H9 (cell line): ENCODE results near the gene IGSF3. TPM values are rescaled to one million over a fixed set of nuclear protein-coding genes. Genes with fewer than 3 reads are reported as not detected.
"Not testable (repeated sequence)": the region's sequence is repeated elsewhere in the genome, so short reads cannot be mapped to it uniquely, and the experiment has no call there.

ENCODE experiments used
- DNase-seq: peaks from one replicate; pipeline ENCODE4 v3.0.0-alpha.2; 2017
- H2AFZ ChIP-seq: one replicate; pipeline ENCODE4 v1.6.1; 2013; ENCODE audit warnings: mild to moderate bottlenecking, low read length, control low read depth, moderate library complexity
- H2AK5ac ChIP-seq: 2 replicates; pipeline ENCODE4 v1.6.1; 2013; ENCODE audit warnings: low read length, control low read depth, mixed read lengths; ENCODE audit not compliant: insufficient read length
- H2BK120ac ChIP-seq: one replicate; pipeline ENCODE4 v1.6.1; 2013; ENCODE audit warnings: low read depth, mild to moderate bottlenecking, low read length, control low read depth, inconsistent platforms; ENCODE audit not compliant: poor library complexity, severe bottlenecking
- H2BK12ac ChIP-seq: 2 replicates; pipeline ENCODE4 v1.6.1; 2013; ENCODE audit warnings: low read length, control low read depth, mixed read lengths, low read depth; ENCODE audit not compliant: insufficient read length
- H2BK15ac ChIP-seq: 2 replicates; pipeline ENCODE4 v1.6.1; 2013; ENCODE audit warnings: low read depth, low read length, control low read depth
- H2BK20ac ChIP-seq: one replicate; pipeline ENCODE4 v1.6.1; 2013; ENCODE audit warnings: low read depth, mild to moderate bottlenecking, low read length, control low read depth, inconsistent platforms; ENCODE audit not compliant: poor library complexity, severe bottlenecking
- H2BK5ac ChIP-seq: 2 replicates; pipeline ENCODE4 v1.6.1; 2013; ENCODE audit warnings: low read length, control low read depth, mixed read lengths; ENCODE audit not compliant: insufficient read length
- H3K14ac ChIP-seq: 2 replicates; pipeline ENCODE4 v1.6.1; 2013; ENCODE audit warnings: low read length, control low read depth; ENCODE audit not compliant: insufficient read depth
- H3K18ac ChIP-seq: 2 replicates; pipeline ENCODE4 v1.6.1; 2013; ENCODE audit warnings: low read depth, mild to moderate bottlenecking, mixed read lengths, low read length, control low read depth; ENCODE audit not compliant: insufficient read length
- H3K23ac ChIP-seq: 2 replicates; pipeline ENCODE4 v1.6.1; 2013; ENCODE audit warnings: low read length, control low read depth, mixed read lengths, low read depth; ENCODE audit not compliant: insufficient read length
- H3K23me2 ChIP-seq: 2 replicates; pipeline ENCODE4 v1.6.1; 2013; ENCODE audit warnings: low read depth, mild to moderate bottlenecking, mixed read lengths, low read length, control low read depth; ENCODE audit not compliant: insufficient read length, poor library complexity, severe bottlenecking
- H3K27ac ChIP-seq: 2 replicates; pipeline ENCODE4 v1.5.1; 2013; ENCODE audit warnings: low read length, control low read depth, mixed read lengths, low read depth; ENCODE audit not compliant: insufficient read length
- H3K27me3 ChIP-seq: 2 replicates; pipeline ENCODE4 v1.6.1; 2013; ENCODE audit warnings: low read length, control low read depth, inconsistent platforms; ENCODE audit not compliant: insufficient read depth
- H3K4ac ChIP-seq: 2 replicates; pipeline ENCODE4 v1.6.1; 2013; ENCODE audit warnings: low read depth, mild to moderate bottlenecking, control low read depth, inconsistent platforms, low read length, moderate library complexity
- H3K4me1 ChIP-seq: 2 replicates; pipeline ENCODE4 v1.6.1; 2013; ENCODE audit warnings: low read length, control low read depth, inconsistent platforms; ENCODE audit not compliant: insufficient read depth
- H3K4me2 ChIP-seq: 2 replicates; pipeline ENCODE4 v1.6.1; 2013; ENCODE audit warnings: low read length, control low read depth, mixed read lengths; ENCODE audit not compliant: insufficient read length, insufficient read depth
- H3K56ac ChIP-seq: 2 replicates; pipeline ENCODE4 v1.6.1; 2013; ENCODE audit warnings: low read depth, mild to moderate bottlenecking, mixed read lengths, low read length, control low read depth; ENCODE audit not compliant: insufficient read length
- H3K79me1 ChIP-seq: 2 replicates; pipeline ENCODE4 v1.6.1; 2013; ENCODE audit warnings: low read depth, mild to moderate bottlenecking, moderate library complexity, low read length, control low read depth, inconsistent platforms; ENCODE audit not compliant: insufficient read depth, poor library complexity, severe bottlenecking
- H3K79me2 ChIP-seq: 2 replicates; pipeline ENCODE4 v1.6.1; 2013; ENCODE audit warnings: low read length, control low read depth, inconsistent platforms; ENCODE audit not compliant: insufficient read depth
- H3K9ac ChIP-seq: 2 replicates; pipeline ENCODE4 v1.6.1; 2013; ENCODE audit warnings: low read length, control low read depth, mixed read lengths; ENCODE audit not compliant: insufficient read length; ENCODE audit errors: extremely low read depth
- H3K9me3 ChIP-seq: one replicate; pipeline ENCODE4 v1.6.1; 2013; ENCODE audit warnings: low read depth, low read length, inconsistent platforms; ENCODE audit not compliant: control insufficient read depth
- H3T11ph ChIP-seq: one replicate; pipeline ENCODE4 v1.6.1; 2013; ENCODE audit warnings: mild to moderate bottlenecking, low read length, control low read depth, inconsistent platforms
- H4K20me1 ChIP-seq: one replicate; pipeline ENCODE4 v1.6.1; 2013; ENCODE audit not compliant: control insufficient read depth, insufficient read length, insufficient read depth
- H4K5ac ChIP-seq: 2 replicates; pipeline ENCODE4 v1.6.1; 2013; ENCODE audit warnings: low read depth, mild to moderate bottlenecking, mixed read lengths, low read length, control low read depth; ENCODE audit not compliant: insufficient read length
- H4K8ac ChIP-seq: replicated peaks from 2 replicates; pipeline ENCODE4 v1.6.1; 2013; ENCODE audit warnings: low read length, control low read depth, mixed read lengths, low read depth; ENCODE audit not compliant: insufficient read length
- H4K91ac ChIP-seq: 2 replicates; pipeline ENCODE4 v1.6.1; 2013; ENCODE audit warnings: low read depth, mild to moderate bottlenecking, moderate library complexity, mixed read lengths, low read length, control low read depth; ENCODE audit not compliant: insufficient read length
- H3K27ac Mint-ChIP-seq, 3 experiments: 2 replicates in 2 of 3; 3 replicates in 1 of 3; pipeline ENCODE4 v1.8.0; 2020 to 2021; ENCODE audit warnings: mixed read lengths in 3 of 3, mild to moderate bottlenecking in 1 of 3, moderate library complexity in 1 of 3
- H3K27me3 Mint-ChIP-seq: 2 replicates; pipeline ENCODE4 v1.8.0; 2021; ENCODE audit warnings: low read depth, mild to moderate bottlenecking, moderate library complexity, mixed read lengths
- H3K36me3 Mint-ChIP-seq, 3 experiments: 2 replicates in 2 of 3; 3 replicates in 1 of 3; pipeline ENCODE4 v1.8.0; 2020 to 2021; ENCODE audit warnings: low read depth in 3 of 3, mixed read lengths in 3 of 3; ENCODE audit not compliant: insufficient read depth in 1 of 3
- H3K4me1 Mint-ChIP-seq, 2 experiments: 2 replicates each; pipeline ENCODE4 v1.8.0; 2020; ENCODE audit warnings: mixed read lengths in 2 of 2
- H3K4me3 Mint-ChIP-seq, 2 experiments: 2 replicates in 1 of 2; 3 replicates in 1 of 2; pipeline ENCODE4 v1.8.0; 2020 to 2021; ENCODE audit warnings: mild to moderate bottlenecking in 2 of 2, mixed read lengths in 2 of 2, moderate library complexity in 1 of 2
- H3K9me3 Mint-ChIP-seq, 2 experiments: 2 replicates in 1 of 2; 3 replicates in 1 of 2; pipeline ENCODE4 v1.8.0; 2020; ENCODE audit warnings: mild to moderate bottlenecking in 2 of 2, mixed read lengths in 2 of 2, moderate library complexity in 1 of 2
- WGBS: extraction: QIAGEN DNeasy Blood & Tissue Kit; methylation state at CpG from one replicate; pipeline ENCODE4 v1.1.7; 2013; ENCODE audit warnings: missing lambda C conversion rate, low lambda C conversion rate, mixed read lengths; ENCODE audit not compliant: insufficient read length; ENCODE audit errors: extremely low coverage; 5-methylcytosine and 5-hydroxymethylcytosine counted together
- total RNA-seq: library from RNA; stranded (reverse); gene quantifications from 2 replicates; pipeline ENCODE4 v1.2.1, GENCODE V29; 2021

IGSF3 gene
- total RNA-seq, 1 experiment from 2014 or later, result 19.1 TPM

DNA sequence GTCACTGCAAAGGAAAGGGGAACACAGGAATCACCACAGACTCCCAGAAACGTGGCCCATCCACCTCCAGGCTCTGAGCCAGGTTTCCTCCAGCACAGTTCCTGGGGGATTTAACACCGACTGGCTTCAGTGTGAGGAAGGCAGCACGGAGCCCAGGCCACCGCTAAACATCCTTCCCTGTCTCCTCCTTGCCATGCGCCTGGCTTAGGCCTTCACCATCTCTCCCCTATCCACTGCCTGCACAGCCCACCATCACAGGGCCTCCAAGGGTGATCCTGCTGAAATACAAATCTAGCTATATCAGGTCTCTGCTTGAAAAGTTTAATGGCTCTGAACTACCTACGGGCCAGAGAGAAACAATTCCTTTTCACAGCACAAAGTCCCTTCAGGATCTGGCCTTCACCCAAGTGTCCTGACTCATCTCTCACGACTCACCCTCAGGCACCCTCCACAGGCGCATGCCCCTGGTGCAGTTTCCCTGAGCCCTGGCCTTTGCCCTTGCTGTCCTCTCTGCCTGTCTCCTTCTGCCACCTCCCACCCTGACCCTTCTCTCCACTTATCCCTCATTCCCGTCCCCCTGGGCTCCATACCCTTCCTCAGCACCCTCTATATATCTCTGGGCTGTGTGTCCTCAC, 78.3 kb downstream of the IGSF3 start:
- not testable (repeated sequence) for H3K4me3 Mint-ChIP-seq, H4K8ac ChIP-seq, H3K4me2 ChIP-seq, H3K27me3 Mint-ChIP-seq, H3K9me3 ChIP-seq, H2AK5ac ChIP-seq, H2BK5ac ChIP-seq, DNase-seq, H4K20me1 ChIP-seq, H3K27ac ChIP-seq, H3K9ac ChIP-seq, H3K27me3 ChIP-seq, H2BK20ac ChIP-seq, H3K14ac ChIP-seq, H3K9me3 Mint-ChIP-seq, H4K5ac ChIP-seq, H3K4ac ChIP-seq, H2BK120ac ChIP-seq, H3K23ac ChIP-seq, H3K4me1 ChIP-seq, H3K23me2 ChIP-seq, H2AFZ ChIP-seq, H4K91ac ChIP-seq, H2BK12ac ChIP-seq, H3K18ac ChIP-seq, H3K56ac ChIP-seq, H2BK15ac ChIP-seq, H3T11ph ChIP-seq, H3K79me1 ChIP-seq, H3K79me2 ChIP-seq
- WGBS, result no CpG with 5 or more reads among the region's 9 CpGs
- Mint-ChIP-seq H3K27ac (peak overlapping the region in 1 of 3 experiments; percentile 60; a peak in 2 of 7 replicates), H3K4me1 (peaks cover 32 to 37% of the 10 kb centered on the region in 2 experiments), H3K36me3 (peaks cover 11 to 24% (median 23%) of the 10 kb centered on the region in 3 experiments; a peak in 6 of 7 replicates)
